GM19463 (cell line): ENCODE data around the gene C3orf22.

ENCODE experiments used
- ATAC-seq: cut with Tn5 transposase; IDR thresholded peaks from one replicate; pipeline ENCODE4 v1.9.1; 2021; ENCODE audit warnings: mild to moderate bottlenecking, moderate library complexity; ENCODE audit not compliant: unreplicated experiment

The C3orf22 gene

GRCh38 chr3:126516152-126516935 lies 42.4 kb downstream of the C3orf22 start:
- no peak for ATAC-seq

GRCh38 chr3:126515066-126515706 lies 43.5 kb downstream of the C3orf22 start:
- ATAC-seq = no peak

DNA sequence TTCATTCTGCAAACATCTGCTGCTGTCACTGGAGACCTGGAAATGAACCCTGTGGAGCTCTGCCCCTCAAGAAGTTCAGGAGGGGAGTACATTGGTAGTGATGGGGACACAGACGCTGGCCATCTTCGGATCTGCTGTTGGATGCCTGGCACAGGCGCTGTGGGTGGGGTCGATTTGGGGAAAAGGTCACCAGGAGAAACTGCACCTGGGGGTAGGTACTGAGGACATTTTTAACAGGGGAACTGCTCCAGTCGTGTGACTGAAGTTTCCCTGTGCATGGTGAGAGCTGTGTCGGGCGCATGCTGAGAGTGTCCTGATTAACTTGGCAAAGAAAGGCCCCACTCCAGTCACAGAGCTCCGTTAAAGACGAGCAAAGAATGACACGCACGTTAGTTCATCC lies 44.6 kb downstream of the C3orf22 start:
- ATAC-seq = no peak

DNA sequence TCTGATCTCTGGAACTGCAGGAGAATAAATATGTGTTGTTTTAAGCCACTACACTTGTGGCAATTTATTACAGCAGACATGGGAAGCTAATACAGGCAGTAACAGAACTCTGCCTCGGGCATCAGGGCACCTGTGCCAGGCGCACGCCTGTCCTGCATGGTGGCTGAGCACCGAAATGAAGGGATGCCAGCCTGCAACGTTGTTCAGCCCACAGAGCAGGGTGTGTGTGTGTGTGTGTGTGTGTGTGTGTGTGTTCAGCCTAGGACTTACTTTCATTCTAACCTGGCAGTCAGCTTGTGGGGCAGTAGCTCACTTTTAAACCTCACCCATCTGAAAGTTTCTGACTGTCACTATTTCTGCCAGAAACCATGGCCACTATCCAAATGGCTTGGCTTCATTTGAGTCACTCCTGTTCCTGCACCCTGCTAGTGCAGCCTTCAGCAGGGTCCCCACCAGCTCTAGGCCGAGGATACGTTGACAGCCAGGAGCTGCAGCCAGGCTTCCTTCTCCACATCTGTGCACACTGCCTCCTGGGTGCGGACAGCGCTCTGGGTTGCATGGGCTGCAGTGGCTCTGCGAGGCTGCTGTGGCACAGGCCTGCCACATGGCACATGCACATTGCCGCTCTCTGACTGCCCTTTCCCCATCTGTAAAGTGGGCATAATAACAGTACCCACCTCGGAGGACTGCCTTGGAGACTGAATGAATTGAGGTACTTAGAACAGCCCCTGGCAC lies 45.6 kb downstream of the C3orf22 start:
- ATAC-seq = no peak

- no peak for ATAC-seq
Observed at GRCh38 chr3:126512026-126512425, 46.7 kb downstream of the C3orf22 start.

DNA sequence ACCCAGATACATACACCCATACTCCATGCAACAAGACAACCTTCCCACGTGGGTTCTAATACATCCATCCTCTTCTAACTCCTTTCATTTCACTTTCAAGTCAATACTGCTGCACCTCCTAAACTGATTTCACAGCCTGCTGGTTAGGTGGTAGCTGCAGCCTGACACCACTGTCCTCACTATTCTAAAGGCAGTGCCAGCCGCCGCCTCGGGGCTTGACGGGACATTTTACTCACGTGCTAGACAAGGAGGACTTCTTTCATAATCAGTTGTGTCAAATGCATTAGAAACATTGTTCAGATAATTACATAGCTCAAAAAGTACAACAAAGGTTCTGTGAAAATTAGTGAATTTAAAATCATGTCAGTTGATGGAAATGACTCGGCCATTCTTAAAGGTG lies 47.4 kb downstream of the C3orf22 start:
- ATAC-seq = no peak

- no peak for ATAC-seq
Observed at GRCh38 chr3:126510308-126510910, 48.3 kb downstream of the C3orf22 start.

GRCh38 chr3:126509597-126510307 lies 49.0 kb downstream of the C3orf22 start:
- ATAC-seq = no peak

DNA sequence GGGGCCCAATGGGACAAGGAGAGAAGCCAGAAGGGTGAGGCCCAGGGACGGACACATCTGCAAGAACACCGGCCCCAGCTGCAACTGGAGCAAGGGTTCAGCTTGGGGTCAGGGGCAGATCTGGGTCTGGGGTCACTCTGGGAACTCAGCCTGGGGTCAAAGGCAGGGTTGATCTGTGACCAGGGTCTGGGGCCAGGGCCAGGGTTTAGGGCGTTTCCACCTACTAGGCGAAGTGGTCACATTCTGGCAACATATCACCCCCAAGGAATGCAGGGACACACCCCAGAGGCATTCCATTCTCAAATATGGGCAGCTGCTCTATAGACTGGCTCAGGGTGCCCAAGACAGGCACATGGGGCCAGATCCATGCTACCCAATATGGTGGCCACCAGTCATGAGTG lies 50.2 kb downstream of the C3orf22 start:
- no peak for ATAC-seq

DNA sequence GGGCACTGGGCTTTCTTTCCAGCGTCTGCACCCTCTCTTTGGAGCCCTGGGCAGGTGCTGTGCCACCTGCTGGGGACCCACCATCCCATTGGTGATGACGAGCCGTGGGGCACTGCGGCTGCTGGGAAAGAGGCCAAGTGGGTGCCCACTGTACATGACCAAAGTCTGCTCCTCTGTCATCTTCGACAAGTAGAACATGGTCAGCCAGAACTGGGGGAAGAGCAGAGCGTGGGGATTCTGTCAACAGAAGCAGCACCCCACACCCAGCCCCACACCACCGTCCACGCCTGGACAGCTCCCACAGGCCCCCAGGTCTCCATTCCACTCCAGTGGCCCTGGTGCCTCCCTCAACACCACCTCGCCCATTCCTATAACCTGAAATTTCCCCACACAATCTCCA lies 50.8 kb downstream of the C3orf22 start:
- no peak for ATAC-seq

- ATAC-seq = no peak
Observed at GRCh38 chr3:126503701-126504100, 55.0 kb downstream of the C3orf22 start.

DNA sequence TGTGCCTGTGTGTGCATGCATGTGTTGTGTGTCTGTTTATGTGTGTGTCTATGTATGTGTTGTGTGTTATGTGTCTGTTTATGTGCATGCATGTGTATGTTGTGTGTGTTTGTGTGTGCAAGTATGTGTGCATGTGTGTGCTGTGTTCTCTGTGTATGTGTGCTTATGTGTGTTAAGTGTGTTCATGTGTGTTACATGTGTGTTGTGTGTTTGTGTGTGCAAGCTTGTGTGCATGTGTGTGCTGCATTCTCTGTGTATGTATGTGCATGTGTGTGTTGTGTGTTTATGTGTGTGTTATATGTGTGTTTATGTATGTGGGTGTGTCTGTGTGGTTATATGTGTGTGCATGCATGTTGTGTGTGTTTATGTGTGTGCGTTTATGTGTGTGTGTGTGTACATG lies 56.1 kb downstream of the C3orf22 start:
- no peak for ATAC-seq

DNA sequence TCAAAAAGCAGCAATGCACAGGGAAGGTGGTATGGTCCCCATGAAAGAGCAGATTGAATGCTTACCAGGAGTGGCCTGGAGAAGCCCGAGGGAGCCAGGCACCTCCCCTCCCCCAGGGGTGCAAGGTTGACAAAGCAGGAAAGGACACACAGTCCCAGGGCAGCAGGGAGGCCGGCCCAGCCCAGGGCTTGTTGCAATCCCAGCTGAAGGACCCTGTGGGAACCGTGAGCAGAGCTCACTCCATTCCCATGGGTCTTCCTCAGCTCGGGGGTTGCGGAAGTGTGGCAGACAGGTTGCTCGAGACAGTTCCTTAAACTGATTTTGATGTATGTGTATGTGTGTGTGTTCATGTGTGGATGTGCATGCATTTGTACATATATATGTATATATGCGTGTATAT lies 57.0 kb downstream of the C3orf22 start:
- no peak for ATAC-seq

GRCh38 chr3:126501054-126501453 lies 57.7 kb downstream of the C3orf22 start:
- no peak for ATAC-seq

GRCh38 chr3:126500016-126500415 lies 58.7 kb downstream of the C3orf22 start:
- no peak for ATAC-seq
